ENCODE data around the gene REPIN1.
"Not testable (repeated sequence)": the region's sequence is repeated elsewhere in the genome, so short reads cannot be mapped to it uniquely, and the experiment has no call there.

The REPIN1 gene

GRCh38 chr7:150382844-150383225 lies 14.2 kb downstream of the REPIN1 start:
- TF ChIP-seq, protein P1, sequence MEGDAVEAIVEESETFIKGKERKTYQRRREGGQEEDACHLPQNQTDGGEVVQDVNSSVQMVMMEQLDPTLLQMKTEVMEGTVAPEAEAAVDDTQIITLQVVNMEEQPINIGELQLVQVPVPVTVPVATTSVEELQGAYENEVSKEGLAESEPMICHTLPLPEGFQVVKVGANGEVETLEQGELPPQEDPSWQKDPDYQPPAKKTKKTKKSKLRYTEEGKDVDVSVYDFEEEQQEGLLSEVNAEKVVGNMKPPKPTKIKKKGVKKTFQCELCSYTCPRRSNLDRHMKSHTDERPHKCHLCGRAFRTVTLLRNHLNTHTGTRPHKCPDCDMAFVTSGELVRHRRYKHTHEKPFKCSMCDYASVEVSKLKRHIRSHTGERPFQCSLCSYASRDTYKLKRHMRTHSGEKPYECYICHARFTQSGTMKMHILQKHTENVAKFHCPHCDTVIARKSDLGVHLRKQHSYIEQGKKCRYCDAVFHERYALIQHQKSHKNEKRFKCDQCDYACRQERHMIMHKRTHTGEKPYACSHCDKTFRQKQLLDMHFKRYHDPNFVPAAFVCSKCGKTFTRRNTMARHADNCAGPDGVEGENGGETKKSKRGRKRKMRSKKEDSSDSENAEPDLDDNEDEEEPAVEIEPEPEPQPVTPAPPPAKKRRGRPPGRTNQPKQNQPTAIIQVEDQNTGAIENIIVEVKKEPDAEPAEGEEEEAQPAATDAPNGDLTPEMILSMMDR (IDR thresholded peaks at IDR 0.05; ENCODE audit: low read depth, low read length) = no peak
- no peaks in the 10 kb centered on the region for H3K27me3 ChIP-seq (ENCODE audit: insufficient read depth, low read depth, severe bottlenecking)
- no peak overlapping the region for H3K4me3 ChIP-seq (ENCODE audit: low read depth, low read length)
- no peaks in the 10 kb centered on the region; the same call in 1 of the 2 replicates for H3K36me3 ChIP-seq
- no peaks in the 10 kb centered on the region for H3K9me3 ChIP-seq (ENCODE audit: severe bottlenecking)
- H3K27ac ChIP-seq = peak overlapping the region; percentile 82
- DNase-seq = no peak

DNA sequence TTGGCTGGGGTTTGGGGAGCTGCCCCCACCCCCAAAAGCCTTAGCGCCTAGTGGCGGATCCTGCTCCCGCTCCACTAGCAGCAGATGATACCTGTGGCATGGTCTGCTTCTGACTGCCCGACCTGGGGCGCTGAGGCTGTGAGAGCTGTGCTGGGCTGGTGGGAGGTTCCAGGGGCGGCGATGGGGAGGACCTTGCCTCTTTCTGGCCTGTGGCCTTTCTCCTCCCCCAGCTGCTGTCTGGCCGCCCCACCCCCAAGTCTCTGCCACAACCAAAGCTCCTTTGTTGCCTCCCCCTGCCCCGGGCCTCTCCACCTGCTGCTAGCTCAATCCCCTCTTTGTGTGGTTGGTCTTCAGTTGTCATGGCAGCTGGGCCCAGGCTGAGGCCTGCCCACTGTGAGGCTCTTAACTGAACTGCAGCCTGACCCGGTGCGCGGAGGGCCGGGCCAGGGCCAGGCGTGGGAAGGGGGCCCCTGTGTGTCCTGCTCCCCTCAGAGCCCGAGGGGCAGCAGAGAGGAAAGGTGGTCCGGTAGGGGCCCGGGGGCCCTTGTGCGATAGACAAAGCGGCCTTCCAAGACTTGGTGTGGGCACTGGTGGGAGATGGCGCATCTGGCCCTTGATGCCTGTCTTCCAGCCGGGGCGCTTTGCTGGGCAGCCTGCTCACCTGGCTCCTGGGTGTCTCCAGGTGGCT lies 15.2 kb downstream of the REPIN1 start:
- Histone ChIP-seq H3K9me3 (ENCODE audit: severe bottlenecking) (no peaks in the 10 kb centered on the region), H3K4me3 (ENCODE audit: low read depth, low read length) (peak overlapping the region; percentile 32), H3K27me3 (ENCODE audit: insufficient read depth, low read depth, severe bottlenecking) (no peaks in the 10 kb centered on the region), H3K27ac (peak overlapping the region; percentile 97), H3K36me3 (peaks cover 6% of the 10 kb centered on the region)
- TF ChIP-seq, protein P1 (IDR thresholded peaks at IDR 0.05; ENCODE audit: low read depth, low read length) = peak; percentile 39
- peak; percentile 100 for DNase-seq

GRCh38 chr7:150384406-150385301 lies 16.0 kb downstream of the REPIN1 start:
- Histone ChIP-seq H3K27me3 (ENCODE audit: insufficient read depth, low read depth, severe bottlenecking) (no peaks in the 10 kb centered on the region), H3K27ac (peak overlapping the region; percentile 97), H3K36me3 (peaks cover 12% of the 10 kb centered on the region), H3K4me3 (ENCODE audit: low read depth, low read length) (peak overlapping the region; percentile 32), H3K9me3 (ENCODE audit: severe bottlenecking) (no peaks in the 10 kb centered on the region)
- DNase-seq = no peak
- TF ChIP-seq, protein P1 (IDR thresholded peaks at IDR 0.05; ENCODE audit: low read depth, low read length) = no peak

GRCh38 chr7:150385302-150385723 lies 16.7 kb downstream of the REPIN1 start:
- TF ChIP-seq, protein P1 (IDR thresholded peaks at IDR 0.05; ENCODE audit: low read depth, low read length) = no peak
- peak; percentile 65 for DNase-seq
- H3K9me3 ChIP-seq (ENCODE audit: severe bottlenecking) = no peaks in the 10 kb centered on the region
- H3K27me3 ChIP-seq (ENCODE audit: insufficient read depth, low read depth, severe bottlenecking) = no peaks in the 10 kb centered on the region
- peaks cover 19% of the 10 kb centered on the region for H3K36me3 ChIP-seq
- H3K27ac ChIP-seq = peak overlapping the region; percentile 97
- H3K4me3 ChIP-seq (ENCODE audit: low read depth, low read length) = no peak overlapping the region

GRCh38 chr7:150385884-150386283 lies 17.3 kb downstream of the REPIN1 start:
- not testable (repeated sequence) for H3K27me3 ChIP-seq (ENCODE audit: insufficient read depth, low read depth, severe bottlenecking); DNase-seq; H3K9me3 ChIP-seq (ENCODE audit: severe bottlenecking); H3K4me3 ChIP-seq (ENCODE audit: low read depth, low read length)
- H3K36me3 ChIP-seq = peaks cover 24% of the 10 kb centered on the region
- peak overlapping the region; percentile 97 for H3K27ac ChIP-seq

DNA sequence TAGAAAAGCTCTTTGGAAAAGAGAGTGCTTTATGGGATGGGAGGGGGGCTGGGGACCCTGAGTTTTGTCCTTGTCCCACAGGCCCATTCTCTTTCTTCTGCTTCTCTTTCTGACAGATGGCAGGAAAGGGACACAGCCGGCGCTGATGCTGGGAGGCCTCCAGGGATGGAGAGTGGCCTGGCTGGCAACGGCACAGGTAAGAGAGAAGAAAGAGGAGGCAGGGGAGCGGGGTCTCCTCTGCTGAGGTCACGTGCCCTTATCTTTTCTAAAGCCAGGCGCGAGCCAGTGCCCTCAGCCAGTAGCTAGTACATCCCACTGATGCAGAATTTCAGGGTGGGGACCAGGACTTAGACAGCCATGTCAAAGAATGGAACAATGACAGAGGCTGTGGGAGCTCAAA lies 19.7 kb downstream of the REPIN1 start:
- TF ChIP-seq, protein P1 (IDR thresholded peaks at IDR 0.05; ENCODE audit: low read depth, low read length) = no peak
- H3K36me3 ChIP-seq = peaks cover 31% of the 10 kb centered on the region
- DNase-seq = peak; percentile 11
- H3K27ac ChIP-seq = peak overlapping the region; percentile 79
- no peaks in the 10 kb centered on the region for H3K27me3 ChIP-seq (ENCODE audit: insufficient read depth, low read depth, severe bottlenecking)
- no peak overlapping the region for H3K4me3 ChIP-seq (ENCODE audit: low read depth, low read length)
- H3K9me3 ChIP-seq (ENCODE audit: severe bottlenecking) = no peaks in the 10 kb centered on the region
